Measurements from ENCODE around the gene VPREB1. TPM values are rescaled to one million over a fixed set of nuclear protein-coding genes. Genes with fewer than 3 reads are reported as not detected.

VPREB1 gene
- polyA plus RNA-seq, 2 of the 4 experiments (the other 2 are of a cell fraction): not detected

DNA sequence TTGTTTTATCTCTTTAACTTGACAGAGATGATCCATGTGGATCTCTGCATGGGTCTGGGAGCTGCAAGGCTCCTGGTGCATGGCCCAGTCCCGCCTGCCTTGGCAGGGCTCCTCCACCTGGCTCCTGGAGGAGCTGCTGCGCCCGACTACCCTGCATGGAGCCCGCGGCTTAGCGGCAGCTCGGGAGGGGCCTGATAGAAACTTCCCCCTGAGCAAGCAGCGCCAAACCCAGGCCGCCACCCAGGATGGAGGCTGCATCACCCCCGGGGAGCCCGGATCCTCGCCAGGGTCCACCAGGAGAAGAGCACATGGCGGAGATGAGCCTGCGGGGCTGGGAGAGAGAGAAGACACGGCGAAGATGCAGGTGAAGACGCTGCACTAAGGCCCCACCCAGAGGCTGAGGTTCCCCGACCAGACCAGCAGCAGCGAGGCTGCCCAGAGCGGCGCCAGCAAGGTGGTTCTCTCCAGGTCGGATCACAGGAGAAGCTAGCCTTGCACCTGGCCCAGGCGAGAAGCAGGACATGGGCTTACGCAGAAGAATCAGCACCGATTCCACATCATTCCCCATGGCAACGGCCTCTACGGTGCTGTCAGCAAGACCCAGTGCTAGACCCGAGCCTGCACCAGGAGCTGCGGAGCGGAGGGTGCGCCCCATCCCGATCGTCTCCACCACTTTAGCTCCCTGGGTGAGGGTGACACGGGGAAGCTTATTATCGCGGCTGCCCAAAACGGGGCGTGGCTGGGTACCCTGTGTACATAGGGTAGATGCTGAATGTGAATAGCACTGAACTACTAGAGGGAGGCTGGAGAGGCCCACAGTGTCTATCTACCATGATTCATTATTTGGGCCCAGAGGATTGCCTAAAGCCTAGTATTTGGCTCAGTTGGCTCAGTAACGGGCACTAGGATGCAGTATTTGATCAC is 41.3 kb upstream of the VPREB1 start:
- CTCF ChIA-PET: interaction anchor here (0.6 to 1.5 kb wide), 3 partner anchors 8 to 170 kb away, joined by 3 to 4 read pairs (median 4); no protein-coding TSS in a partner anchor
- no peak for DNase-seq (ENCODE audit: low read depth in 1 of 2, low spot score in 1 of 2)
- Histone ChIP-seq H3K9me3 (no peaks in the 10 kb centered on the region), H3K4me1 (no peaks in the 10 kb centered on the region), H3K27ac (no peak overlapping the region), H3K4me2 (no peak overlapping the region), H3K4me3 (no peak overlapping the region)
- TF ChIP-seq MAFK (IDR thresholded peaks at IDR 0.05; ENCODE audit: partially characterized antibody): no peak
- TF ChIP-seq KDM1A (IDR thresholded peaks at IDR 0.05; ENCODE audit: low read depth): no peak
- TF ChIP-seq, protein P1, sequence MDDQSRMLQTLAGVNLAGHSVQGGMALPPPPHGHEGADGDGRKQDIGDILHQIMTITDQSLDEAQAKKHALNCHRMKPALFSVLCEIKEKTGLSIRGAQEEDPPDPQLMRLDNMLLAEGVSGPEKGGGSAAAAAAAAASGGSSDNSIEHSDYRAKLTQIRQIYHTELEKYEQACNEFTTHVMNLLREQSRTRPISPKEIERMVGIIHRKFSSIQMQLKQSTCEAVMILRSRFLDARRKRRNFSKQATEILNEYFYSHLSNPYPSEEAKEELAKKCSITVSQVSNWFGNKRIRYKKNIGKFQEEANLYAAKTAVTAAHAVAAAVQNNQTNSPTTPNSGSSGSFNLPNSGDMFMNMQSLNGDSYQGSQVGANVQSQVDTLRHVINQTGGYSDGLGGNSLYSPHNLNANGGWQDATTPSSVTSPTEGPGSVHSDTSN (IDR thresholded peaks at IDR 0.05): no peak
- no peak for TF ChIP-seq TFCP2L1 (CRISPR knock-in tag; IDR thresholded peaks at IDR 0.05)
- TF ChIP-seq HOXA7 (CRISPR knock-in tag; IDR thresholded peaks at IDR 0.05): no peak
- no peak for TF ChIP-seq FOSL2 (IDR thresholded peaks at IDR 0.05)
- TF ChIP-seq FOSL2 (CRISPR knock-in tag; IDR thresholded peaks at IDR 0.05): no peak
- TF ChIP-seq ESRRA (IDR thresholded peaks at IDR 0.05; ENCODE audit: borderline replicate concordance, low read length): no peak
- no peak for TF ChIP-seq RNF2 (IDR thresholded peaks at IDR 0.05; ENCODE audit: borderline replicate concordance, low read depth)
- no peak for TF ChIP-seq EHF (CRISPR knock-in tag; IDR thresholded peaks at IDR 0.05)
- TF ChIP-seq, protein P2, sequence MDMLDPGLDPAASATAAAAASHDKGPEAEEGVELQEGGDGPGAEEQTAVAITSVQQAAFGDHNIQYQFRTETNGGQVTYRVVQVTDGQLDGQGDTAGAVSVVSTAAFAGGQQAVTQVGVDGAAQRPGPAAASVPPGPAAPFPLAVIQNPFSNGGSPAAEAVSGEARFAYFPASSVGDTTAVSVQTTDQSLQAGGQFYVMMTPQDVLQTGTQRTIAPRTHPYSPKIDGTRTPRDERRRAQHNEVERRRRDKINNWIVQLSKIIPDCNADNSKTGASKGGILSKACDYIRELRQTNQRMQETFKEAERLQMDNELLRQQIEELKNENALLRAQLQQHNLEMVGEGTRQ (IDR thresholded peaks at IDR 0.05): no peak
- TF ChIP-seq HDAC2 (IDR thresholded peaks at IDR 0.05): no peak
- TF ChIP-seq, protein P3, sequence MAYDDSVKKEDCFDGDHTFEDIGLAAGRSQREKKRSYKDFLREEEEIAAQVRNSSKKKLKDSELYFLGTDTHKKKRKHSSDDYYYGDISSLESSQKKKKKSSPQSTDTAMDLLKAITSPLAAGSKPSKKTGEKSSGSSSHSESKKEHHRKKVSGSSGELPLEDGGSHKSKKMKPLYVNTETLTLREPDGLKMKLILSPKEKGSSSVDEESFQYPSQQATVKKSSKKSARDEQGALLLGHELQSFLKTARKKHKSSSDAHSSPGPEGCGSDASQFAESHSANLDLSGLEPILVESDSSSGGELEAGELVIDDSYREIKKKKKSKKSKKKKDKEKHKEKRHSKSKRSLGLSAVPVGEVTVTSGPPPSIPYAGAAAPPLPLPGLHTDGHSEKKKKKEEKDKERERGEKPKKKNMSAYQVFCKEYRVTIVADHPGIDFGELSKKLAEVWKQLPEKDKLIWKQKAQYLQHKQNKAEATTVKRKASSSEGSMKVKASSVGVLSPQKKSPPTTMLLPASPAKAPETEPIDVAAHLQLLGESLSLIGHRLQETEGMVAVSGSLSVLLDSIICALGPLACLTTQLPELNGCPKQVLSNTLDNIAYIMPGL (CRISPR knock-in tag; IDR thresholded peaks at IDR 0.05; ENCODE audit: borderline replicate concordance): no peak
- TF ChIP-seq POLR2A (IDR thresholded peaks at IDR 0.05; ENCODE audit: low read length): no peak
- TF ChIP-seq HOXB5 (CRISPR knock-in tag; IDR thresholded peaks at IDR 0.05): no peak
- TF ChIP-seq ZFP36 (IDR thresholded peaks at IDR 0.05; ENCODE audit: borderline replicate concordance, partially characterized antibody): no peak
- TF ChIP-seq FOSB (CRISPR knock-in tag; IDR thresholded peaks at IDR 0.05): no peak
- TF ChIP-seq JUN (IDR thresholded peaks at IDR 0.05): no peak
- TF ChIP-seq, protein P4, sequence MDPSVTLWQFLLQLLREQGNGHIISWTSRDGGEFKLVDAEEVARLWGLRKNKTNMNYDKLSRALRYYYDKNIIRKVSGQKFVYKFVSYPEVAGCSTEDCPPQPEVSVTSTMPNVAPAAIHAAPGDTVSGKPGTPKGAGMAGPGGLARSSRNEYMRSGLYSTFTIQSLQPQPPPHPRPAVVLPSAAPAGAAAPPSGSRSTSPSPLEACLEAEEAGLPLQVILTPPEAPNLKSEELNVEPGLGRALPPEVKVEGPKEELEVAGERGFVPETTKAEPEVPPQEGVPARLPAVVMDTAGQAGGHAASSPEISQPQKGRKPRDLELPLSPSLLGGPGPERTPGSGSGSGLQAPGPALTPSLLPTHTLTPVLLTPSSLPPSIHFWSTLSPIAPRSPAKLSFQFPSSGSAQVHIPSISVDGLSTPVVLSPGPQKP (IDR thresholded peaks at IDR 0.05; ENCODE audit: low read depth, low read length): no peak
- no peak for TF ChIP-seq CHD4 (IDR thresholded peaks at IDR 0.05; ENCODE audit: borderline replicate concordance)
- no peak for TF ChIP-seq KDM5A (IDR thresholded peaks at IDR 0.05)
- FAIRE-seq: no peak
- ATAC-seq: no peak
- 86% methylated on average over 23 of the region's 39 CpGs for WGBS (ENCODE audit: missing lambda C conversion rate)
- POLR2A ChIA-PET: no interaction called here

Measured in A549 (cell line).